HepG2 (cell line): ENCODE results near the gene PRSS8. TPM values are rescaled to one million over a fixed set of nuclear protein-coding genes. Genes with fewer than 3 reads are reported as not detected.

Experiments used
- ADNP ChIP-seq: sonication (generic); formaldehyde crosslinking; IDR thresholded peaks from 2 replicates; pipeline ENCODE4 v1.4.0; 2020; ENCODE audit warnings: missing genetic modification reagents
- ASH2L ChIP-seq: fragments of 300-600, 200-600 bp; sonication (generic); IDR thresholded peaks from 2 replicates; pipeline ENCODE4 v1.7.0; 2017; ENCODE audit warnings: low read depth, mild to moderate bottlenecking, moderate library complexity, mixed read lengths, low read length; ENCODE audit not compliant: insufficient read length
- GFI1 ChIP-seq: sonication (generic); formaldehyde crosslinking; IDR thresholded peaks from 2 replicates; pipeline ENCODE4 v1.5.0; 2020; ENCODE audit warnings: missing genetic modification reagents, mild to moderate bottlenecking, borderline replicate concordance
- GTF3A ChIP-seq: sonication (generic); formaldehyde crosslinking; conservative IDR thresholded peaks from 2 replicates; pipeline ENCODE4 v1.4.0; 2020; ENCODE audit warnings: mild to moderate bottlenecking, missing genetic modification reagents
- JUNB ChIP-seq: sonication (generic); formaldehyde crosslinking; IDR thresholded peaks from 2 replicates; pipeline ENCODE4 v1.8.0; 2022; ENCODE audit warnings: missing genetic modification reagents, mild to moderate bottlenecking, borderline replicate concordance
- MATR3 ChIP-seq: sonication (generic); formaldehyde crosslinking; IDR thresholded peaks from 2 replicates; pipeline ENCODE4 v1.4.0; 2020; ENCODE audit warnings: missing genetic modification reagents
- MEIS1 ChIP-seq: sonication (generic); formaldehyde crosslinking; IDR thresholded peaks from 2 replicates; pipeline ENCODE4 v1.9.0; 2021; ENCODE audit warnings: mild to moderate bottlenecking, missing genetic modification reagents, moderate library complexity, borderline replicate concordance
- NR3C1 ChIP-seq: sonication (generic); formaldehyde crosslinking; IDR thresholded peaks from 2 replicates; pipeline ENCODE4 v1.4.0; 2020; ENCODE audit warnings: missing genetic modification reagents
- PCBP2 ChIP-seq: fragments of 200-400 bp; formaldehyde crosslinking; optimal IDR thresholded peaks from 2 replicates; pipeline ENCODE3; 2018; ENCODE audit warnings: low read length, low read depth; ENCODE audit not compliant: poor library complexity, severe bottlenecking
- SMARCE1 ChIP-seq: fragments of 450-650 bp; IDR thresholded peaks from 2 replicates; pipeline ENCODE4 v1.6.1; 2017; ENCODE audit warnings: borderline replicate concordance
- SOX6 ChIP-seq, 2 experiments: fragments of 450-650 bp in 1 of 2; sonication (generic) in 1 of 2; formaldehyde crosslinking in 1 of 2; IDR thresholded peaks; 2 replicates each; pipeline versions ENCODE4 v1.4.0 to v1.6.1; 2017 to 2020; ENCODE audit warnings: antibody characterized with exemption in 1 of 2, mild to moderate bottlenecking in 1 of 2, missing genetic modification reagents in 1 of 2
- SRF ChIP-seq: IDR thresholded peaks from 2 replicates; pipeline ENCODE4 v1.6.1; 2011; ENCODE audit warnings: mild to moderate bottlenecking, low read depth, low read length, moderate library complexity
- TBL1XR1 ChIP-seq: fragments of 150-350 bp; IDR thresholded peaks from 2 replicates; pipeline ENCODE4 v1.6.1; 2014; ENCODE audit warnings: borderline replicate concordance, low read length; ENCODE audit not compliant: partially characterized antibody
- TBP ChIP-seq: sonication (generic); formaldehyde crosslinking; IDR thresholded peaks from 2 replicates; pipeline ENCODE4 v1.5.0; 2020; ENCODE audit warnings: missing genetic modification reagents
- ZFP36L1 ChIP-seq: sonication (generic); formaldehyde crosslinking; IDR thresholded peaks from 2 replicates; pipeline ENCODE4 v1.8.0; 2022; ENCODE audit warnings: mild to moderate bottlenecking, missing genetic modification reagents, moderate library complexity
- ZFP37 ChIP-seq: sonication (generic); formaldehyde crosslinking; IDR thresholded peaks from 2 replicates; pipeline ENCODE4 v1.4.0; 2020; ENCODE audit warnings: missing genetic modification reagents, borderline replicate concordance
- ZNF124 ChIP-seq: sonication (generic); formaldehyde crosslinking; IDR thresholded peaks from 2 replicates; pipeline ENCODE4 v1.4.0; 2020; ENCODE audit warnings: missing genetic modification reagents
- ZNF17 ChIP-seq: sonication (generic); formaldehyde crosslinking; IDR thresholded peaks from 2 replicates; pipeline ENCODE4 v1.5.0; 2020; ENCODE audit warnings: mild to moderate bottlenecking, missing genetic modification reagents
- ZNF232 ChIP-seq: sonication (generic); formaldehyde crosslinking; IDR thresholded peaks from 2 replicates; pipeline ENCODE4 v1.4.0; 2020; ENCODE audit warnings: missing genetic modification reagents, borderline replicate concordance
- ZNF460 ChIP-seq: sonication (generic); formaldehyde crosslinking; IDR thresholded peaks from 2 replicates; pipeline ENCODE4 v1.5.1; 2020; ENCODE audit warnings: missing genetic modification reagents, mild to moderate bottlenecking, borderline replicate concordance
- ZNF543 ChIP-seq: sonication (generic); formaldehyde crosslinking; IDR thresholded peaks from 2 replicates; pipeline ENCODE4 v1.4.0; 2020; ENCODE audit warnings: mild to moderate bottlenecking, missing genetic modification reagents
- ZNF546 ChIP-seq: sonication (generic); formaldehyde crosslinking; conservative IDR thresholded peaks from 2 replicates; pipeline ENCODE4 v1.8.1; 2023; ENCODE audit warnings: mild to moderate bottlenecking, missing genetic modification reagents
- ZNF607 ChIP-seq: sonication (generic); formaldehyde crosslinking; IDR thresholded peaks from 2 replicates; pipeline ENCODE4 v1.5.1; 2020; ENCODE audit warnings: missing genetic modification reagents, mild to moderate bottlenecking, borderline replicate concordance
- ZNF83 ChIP-seq: sonication (generic); formaldehyde crosslinking; IDR thresholded peaks from 2 replicates; pipeline ENCODE4 v1.4.0; 2020; ENCODE audit warnings: missing genetic modification reagents, mild to moderate bottlenecking, borderline replicate concordance
- ZSCAN25 ChIP-seq: sonication (generic); formaldehyde crosslinking; IDR thresholded peaks from 2 replicates; pipeline ENCODE4 v1.8.0; 2022; ENCODE audit warnings: mild to moderate bottlenecking, missing genetic modification reagents
- polyA plus RNA-seq, 8 experiments: library from polyadenylated mRNA; depleted of rRNA in 3 of 8; stranded (reverse) in 7 of 8; unstranded in 1 of 8; fragments of >200 nt; fragmentation: Illumina TruSeq in 4 of 8; extraction: Trizol in 4 of 8; gene quantifications; 2 replicates each; pipeline versions ENCODE4 v1.2.1 to v1.2.3, GENCODE V29; 2011 to 2016; ENCODE audit warnings: low read depth in 4 of 8, missing spikeins in 1 of 8, mixed read lengths in 1 of 8; ENCODE audit not compliant: insufficient read depth in 1 of 8
- total RNA-seq, 5 experiments: library from RNA; depleted of rRNA; stranded (reverse); fragments of >200 nt; fragmentation: Illumina TruSeq; extraction: Trizol; gene quantifications; 2 replicates each; pipeline ENCODE4 v1.2.3, GENCODE V29; 2016; ENCODE audit warnings: low read depth in 1 of 5
- TF ChIP-seq, protein P1 (sequence below): IDR thresholded peaks from 2 replicates; pipeline ENCODE4 v1.6.1; 2016
- TF ChIP-seq, protein P2 (sequence below): IDR thresholded peaks from 2 replicates; pipeline ENCODE4 v1.6.1; 2016; ENCODE audit warnings: low read depth, control low read depth
- TF ChIP-seq, protein P3 (sequence below): sonication (generic); formaldehyde crosslinking; IDR thresholded peaks from 2 replicates; pipeline ENCODE4 v1.4.0; 2020; ENCODE audit warnings: missing genetic modification reagents

PRSS8 gene
- total and polyA plus RNA-seq, 2 of the 13 experiments (the other 11 are each of a cell fraction or from before 2014, with no cell fraction given) = 2.6 to 7.2 TPM

DNA sequence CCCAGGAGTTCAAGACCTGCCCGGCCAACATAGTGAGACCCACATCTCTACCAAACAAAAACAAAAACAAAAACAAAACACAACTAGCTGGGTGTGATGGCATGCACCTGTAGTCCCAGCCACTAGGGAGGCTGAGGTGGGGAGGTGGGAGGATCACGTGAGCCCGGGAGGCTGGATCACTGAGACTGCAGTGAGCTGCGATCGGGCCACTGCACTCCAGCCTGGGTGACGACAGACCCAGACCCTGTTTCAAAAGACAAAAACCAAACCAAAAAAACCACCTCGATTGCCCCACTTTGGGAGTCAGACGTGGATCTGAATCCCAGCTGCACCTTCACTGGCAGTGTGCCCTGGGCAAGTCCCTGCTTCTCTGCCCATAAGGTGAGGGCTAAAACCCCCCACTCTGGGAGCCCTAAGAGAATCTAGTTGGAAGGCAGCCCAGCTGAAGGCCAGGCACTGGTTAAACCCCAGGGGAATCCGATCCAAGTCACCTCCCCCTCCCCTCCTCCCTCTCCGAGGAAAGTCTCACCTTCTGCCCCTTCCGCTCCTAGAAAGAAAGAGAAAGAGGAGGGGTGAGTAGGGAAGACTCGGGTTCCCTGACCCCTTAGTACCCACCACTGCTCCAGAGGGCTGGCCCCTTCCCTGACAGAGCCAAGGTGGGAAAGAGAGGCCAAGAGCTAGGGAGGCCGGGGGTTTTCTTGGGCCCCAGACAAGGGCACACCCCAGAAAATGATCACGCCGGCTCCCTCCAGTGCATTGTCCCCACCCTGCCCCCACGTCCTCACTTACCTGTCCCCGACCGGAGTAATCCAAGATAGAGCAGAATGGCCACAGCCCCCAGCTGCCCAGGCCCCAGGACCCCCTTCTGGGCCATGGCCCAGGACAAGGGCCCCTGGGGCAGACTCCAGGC, 647 bp downstream of the PRSS8 start (continued):
- TF ChIP-seq, protein P1, sequence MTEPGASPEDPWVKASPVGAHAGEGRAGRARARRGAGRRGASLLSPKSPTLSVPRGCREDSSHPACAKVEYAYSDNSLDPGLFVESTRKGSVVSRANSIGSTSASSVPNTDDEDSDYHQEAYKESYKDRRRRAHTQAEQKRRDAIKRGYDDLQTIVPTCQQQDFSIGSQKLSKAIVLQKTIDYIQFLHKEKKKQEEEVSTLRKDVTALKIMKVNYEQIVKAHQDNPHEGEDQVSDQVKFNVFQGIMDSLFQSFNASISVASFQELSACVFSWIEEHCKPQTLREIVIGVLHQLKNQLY (CRISPR knock-in tag) = no peak
- no peak for TF ChIP-seq JUNB (CRISPR knock-in tag)
- TF ChIP-seq SRF = no peak
- no peak for TF ChIP-seq ZFP37 (CRISPR knock-in tag)
- TF ChIP-seq ZNF607 = no peak
- no peak for TF ChIP-seq ZNF546
- no peak for TF ChIP-seq ZNF232
- TF ChIP-seq GTF3A (CRISPR knock-in tag) = no peak
- TF ChIP-seq, protein P2, sequence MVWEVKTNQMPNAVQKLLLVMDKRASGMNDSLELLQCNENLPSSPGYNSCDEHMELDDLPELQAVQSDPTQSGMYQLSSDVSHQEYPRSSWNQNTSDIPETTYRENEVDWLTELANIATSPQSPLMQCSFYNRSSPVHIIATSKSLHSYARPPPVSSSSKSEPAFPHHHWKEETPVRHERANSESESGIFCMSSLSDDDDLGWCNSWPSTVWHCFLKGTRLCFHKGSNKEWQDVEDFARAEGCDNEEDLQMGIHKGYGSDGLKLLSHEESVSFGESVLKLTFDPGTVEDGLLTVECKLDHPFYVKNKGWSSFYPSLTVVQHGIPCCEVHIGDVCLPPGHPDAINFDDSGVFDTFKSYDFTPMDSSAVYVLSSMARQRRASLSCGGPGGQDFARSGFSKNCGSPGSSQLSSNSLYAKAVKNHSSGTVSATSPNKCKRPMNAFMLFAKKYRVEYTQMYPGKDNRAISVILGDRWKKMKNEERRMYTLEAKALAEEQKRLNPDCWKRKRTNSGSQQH (CRISPR knock-in tag) = no peak
- TF ChIP-seq, protein P3, sequence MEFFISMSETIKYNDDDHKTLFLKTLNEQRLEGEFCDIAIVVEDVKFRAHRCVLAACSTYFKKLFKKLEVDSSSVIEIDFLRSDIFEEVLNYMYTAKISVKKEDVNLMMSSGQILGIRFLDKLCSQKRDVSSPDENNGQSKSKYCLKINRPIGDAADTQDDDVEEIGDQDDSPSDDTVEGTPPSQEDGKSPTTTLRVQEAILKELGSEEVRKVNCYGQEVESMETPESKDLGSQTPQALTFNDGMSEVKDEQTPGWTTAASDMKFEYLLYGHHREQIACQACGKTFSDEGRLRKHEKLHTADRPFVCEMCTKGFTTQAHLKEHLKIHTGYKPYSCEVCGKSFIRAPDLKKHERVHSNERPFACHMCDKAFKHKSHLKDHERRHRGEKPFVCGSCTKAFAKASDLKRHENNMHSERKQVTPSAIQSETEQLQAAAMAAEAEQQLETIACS (CRISPR knock-in tag) = no peak
- TF ChIP-seq MATR3 (CRISPR knock-in tag) = no peak
- no peak for TF ChIP-seq ZFP36L1
- no peak for TF ChIP-seq SMARCE1
- no peak for TF ChIP-seq GFI1 (CRISPR knock-in tag)
- TF ChIP-seq SOX6 (IDR thresholded peaks at IDR 0.05) = no peak
- no peak for TF ChIP-seq SOX6 (CRISPR knock-in tag; IDR thresholded peaks at IDR 0.05)
- no peak for TF ChIP-seq NR3C1 (CRISPR knock-in tag)
- TF ChIP-seq ZNF543 (CRISPR knock-in tag) = no peak
- TF ChIP-seq ADNP = no peak
- no peak for TF ChIP-seq ZNF17
- no peak for TF ChIP-seq TBP (CRISPR knock-in tag)
- no peak for TF ChIP-seq ASH2L
- TF ChIP-seq MEIS1 (CRISPR knock-in tag) = no peak
- no peak for TF ChIP-seq ZNF124 (CRISPR knock-in tag)
- TF ChIP-seq ZNF83 (CRISPR knock-in tag) = no peak
- peak; percentile 60; the same call in 1 of the 2 replicates for TF ChIP-seq ZSCAN25 (CRISPR knock-in tag)
- TF ChIP-seq ZNF460 (CRISPR knock-in tag) = no peak
- no peak for TF ChIP-seq PCBP2
- TF ChIP-seq TBL1XR1 = no peak
